GM12801 (cell line): Measurements from ENCODE around the gene THSD7A.

Experiments
- CTCF ChIP-seq: IDR thresholded peaks from one replicate; pipeline ENCODE4 v1.5.1; 2011; ENCODE audit warnings: control low read depth; ENCODE audit not compliant: insufficient read length; ENCODE audit errors: extremely low read depth

Gene THSD7A

GRCh38 chr7:11567571-11567970, 264.4 kb downstream of the THSD7A start:
- TF ChIP-seq CTCF: no peak

- TF ChIP-seq CTCF: no peak
Measured at GRCh38 chr7:11557627-11558026, 274.4 kb downstream of the THSD7A start.

- TF ChIP-seq CTCF: no peak
Measured at GRCh38 chr7:11552676-11553296, 279.2 kb downstream of the THSD7A start.

- no peak for TF ChIP-seq CTCF
Measured at GRCh38 chr7:11551470-11551869, 280.5 kb downstream of the THSD7A start.

GRCh38 chr7:11548532-11548931, 283.5 kb downstream of the THSD7A start:
- no peak for TF ChIP-seq CTCF

- no peak for TF ChIP-seq CTCF
Measured at GRCh38 chr7:11541330-11541729, 290.7 kb downstream of the THSD7A start.

GRCh38 chr7:11540271-11540761, 291.7 kb downstream of the THSD7A start:
- no peak for TF ChIP-seq CTCF
